ENCODE results near the gene SEMA4F.

SEMA4F gene

DNA sequence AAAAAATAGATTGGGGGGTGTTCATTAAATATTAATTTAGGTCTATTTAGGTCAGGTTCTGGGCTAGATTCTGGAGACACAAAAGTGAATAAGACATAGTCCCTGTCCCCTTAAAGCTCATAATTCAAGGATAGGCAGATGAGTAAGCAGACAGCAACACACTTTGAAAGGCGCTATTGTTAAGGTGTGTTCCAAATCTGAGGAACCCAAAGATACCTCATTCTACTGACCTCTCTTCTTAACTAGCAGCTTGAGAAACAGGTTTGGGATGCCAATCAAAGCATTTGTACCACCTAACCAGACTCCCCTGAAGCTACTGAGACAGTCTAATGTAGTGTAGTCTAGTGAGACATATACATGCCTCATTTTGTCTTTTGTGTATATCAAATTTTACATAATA is 34.8 kb downstream of the SEMA4F start:
- Histone ChIP-seq H3K36me3 (ENCODE audit: control insufficient read depth, insufficient read depth, low read length) (no peaks in the 10 kb centered on the region), H2AFZ (no peak overlapping the region), H3K4me2 (ENCODE audit: low read length) (no peak overlapping the region), H3K27me3 (ENCODE audit: control insufficient read depth, insufficient read depth, low read length) (no peaks in the 10 kb centered on the region), H3K9ac (no peak overlapping the region), H3K27ac (no peak overlapping the region), H3K9me3 (ENCODE audit: control insufficient read depth, low read length) (no peaks in the 10 kb centered on the region), H3K4me3 (ENCODE audit: low read depth, low read length) (no peak overlapping the region), H3K4me1 (no peaks in the 10 kb centered on the region), H3K79me2 (no peaks in the 10 kb centered on the region)
- TF ChIP-seq, protein P1, sequence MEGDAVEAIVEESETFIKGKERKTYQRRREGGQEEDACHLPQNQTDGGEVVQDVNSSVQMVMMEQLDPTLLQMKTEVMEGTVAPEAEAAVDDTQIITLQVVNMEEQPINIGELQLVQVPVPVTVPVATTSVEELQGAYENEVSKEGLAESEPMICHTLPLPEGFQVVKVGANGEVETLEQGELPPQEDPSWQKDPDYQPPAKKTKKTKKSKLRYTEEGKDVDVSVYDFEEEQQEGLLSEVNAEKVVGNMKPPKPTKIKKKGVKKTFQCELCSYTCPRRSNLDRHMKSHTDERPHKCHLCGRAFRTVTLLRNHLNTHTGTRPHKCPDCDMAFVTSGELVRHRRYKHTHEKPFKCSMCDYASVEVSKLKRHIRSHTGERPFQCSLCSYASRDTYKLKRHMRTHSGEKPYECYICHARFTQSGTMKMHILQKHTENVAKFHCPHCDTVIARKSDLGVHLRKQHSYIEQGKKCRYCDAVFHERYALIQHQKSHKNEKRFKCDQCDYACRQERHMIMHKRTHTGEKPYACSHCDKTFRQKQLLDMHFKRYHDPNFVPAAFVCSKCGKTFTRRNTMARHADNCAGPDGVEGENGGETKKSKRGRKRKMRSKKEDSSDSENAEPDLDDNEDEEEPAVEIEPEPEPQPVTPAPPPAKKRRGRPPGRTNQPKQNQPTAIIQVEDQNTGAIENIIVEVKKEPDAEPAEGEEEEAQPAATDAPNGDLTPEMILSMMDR (IDR thresholded peaks at IDR 0.05), result no peak

GRCh38 chr2:74689671-74690070 is 35.6 kb downstream of the SEMA4F start:
- TF ChIP-seq, protein P1 (IDR thresholded peaks at IDR 0.05), result no peak
- no peak overlapping the region for H3K4me2 ChIP-seq (ENCODE audit: low read length)
- no peaks in the 10 kb centered on the region for H3K36me3 ChIP-seq (ENCODE audit: control insufficient read depth, insufficient read depth, low read length)
- no peaks in the 10 kb centered on the region for H3K79me2 ChIP-seq
- no peak overlapping the region for H2AFZ ChIP-seq
- no peak overlapping the region for H3K27ac ChIP-seq
- no peak overlapping the region for H3K9ac ChIP-seq
- no peaks in the 10 kb centered on the region for H3K27me3 ChIP-seq (ENCODE audit: control insufficient read depth, insufficient read depth, low read length)
- H3K4me3 ChIP-seq (ENCODE audit: low read depth, low read length), result no peak overlapping the region
- H3K9me3 ChIP-seq (ENCODE audit: control insufficient read depth, low read length), result no peaks in the 10 kb centered on the region
- no peaks in the 10 kb centered on the region for H3K4me1 ChIP-seq

- H3K4me1 ChIP-seq, result no peaks in the 10 kb centered on the region
- no peaks in the 10 kb centered on the region for H3K36me3 ChIP-seq (ENCODE audit: control insufficient read depth, insufficient read depth, low read length)
- no peaks in the 10 kb centered on the region for H3K9me3 ChIP-seq (ENCODE audit: control insufficient read depth, low read length)
- TF ChIP-seq, protein P1 (IDR thresholded peaks at IDR 0.05), result peak; percentile 65
- no peaks in the 10 kb centered on the region for H3K79me2 ChIP-seq
- H3K4me2 ChIP-seq (ENCODE audit: low read length), result no peak overlapping the region
- H3K27ac ChIP-seq, result no peak overlapping the region
- no peak overlapping the region for H2AFZ ChIP-seq
- H3K9ac ChIP-seq, result no peak overlapping the region
- no peak overlapping the region for H3K4me3 ChIP-seq (ENCODE audit: low read depth, low read length)
- no peaks in the 10 kb centered on the region for H3K27me3 ChIP-seq (ENCODE audit: control insufficient read depth, insufficient read depth, low read length)
Measured at GRCh38 chr2:74690571-74690970, 36.5 kb downstream of the SEMA4F start.

DNA sequence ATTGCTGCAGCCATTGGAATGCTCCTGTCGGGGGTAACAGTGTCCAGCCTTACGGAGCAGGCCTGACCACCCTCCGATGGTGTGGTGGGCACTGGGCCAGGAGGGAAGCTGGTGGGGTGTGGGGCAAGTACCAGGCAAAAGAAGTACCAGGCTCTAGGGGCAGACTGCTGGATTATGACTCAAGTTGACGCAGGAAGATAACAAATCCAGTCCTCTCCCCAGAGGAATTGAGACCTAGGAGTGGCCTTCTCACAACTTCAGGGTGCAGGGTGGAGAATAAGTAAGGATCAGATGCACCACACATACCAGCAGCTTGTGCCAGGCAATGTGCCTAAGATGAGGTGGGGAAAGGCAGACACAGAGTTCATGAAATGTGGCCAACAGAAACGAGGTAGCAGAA is 37.9 kb downstream of the SEMA4F start:
- TF ChIP-seq, protein P1 (IDR thresholded peaks at IDR 0.05), result no peak
- Histone ChIP-seq H3K9me3 (ENCODE audit: control insufficient read depth, low read length) (no peaks in the 10 kb centered on the region), H3K27ac (no peak overlapping the region), H3K9ac (no peak overlapping the region), H3K4me1 (no peaks in the 10 kb centered on the region), H3K79me2 (no peaks in the 10 kb centered on the region), H3K4me2 (ENCODE audit: low read length) (no peak overlapping the region), H2AFZ (no peak overlapping the region), H3K4me3 (ENCODE audit: low read depth, low read length) (no peak overlapping the region), H3K36me3 (ENCODE audit: control insufficient read depth, insufficient read depth, low read length) (no peaks in the 10 kb centered on the region), H3K27me3 (ENCODE audit: control insufficient read depth, insufficient read depth, low read length) (no peaks in the 10 kb centered on the region)

GRCh38 chr2:74693213-74693612 is 39.2 kb downstream of the SEMA4F start:
- Histone ChIP-seq H3K79me2 (no peaks in the 10 kb centered on the region), H3K4me1 (no peaks in the 10 kb centered on the region), H3K27me3 (ENCODE audit: control insufficient read depth, insufficient read depth, low read length) (no peaks in the 10 kb centered on the region), H3K9ac (no peak overlapping the region), H3K4me2 (ENCODE audit: low read length) (no peak overlapping the region), H3K27ac (no peak overlapping the region), H3K36me3 (ENCODE audit: control insufficient read depth, insufficient read depth, low read length) (no peaks in the 10 kb centered on the region), H3K4me3 (ENCODE audit: low read depth, low read length) (no peak overlapping the region), H3K9me3 (ENCODE audit: control insufficient read depth, low read length) (no peaks in the 10 kb centered on the region), H2AFZ (no peak overlapping the region)
- TF ChIP-seq, protein P1 (IDR thresholded peaks at IDR 0.05), result no peak

Measured in parathyroid adenoma (tissue), 2 donors.